Stimulated activated CD8-positive, alpha-beta memory T cell treated with anti-CD3 and anti-CD28 coated beads, Interleukin-7, amount 100 ng/mL, for 24 hours (primary cell): ENCODE results near the gene PVALB.

Source experiments
- DNase-seq: peaks from one replicate; pipeline ENCODE4 v3.0.0-alpha.2; 2020; ENCODE audit warnings: low read depth

The PVALB gene

GRCh38 chr22:36772451-36772850 lies 44.4 kb downstream of the PVALB start:
- DNase-seq = no peak

GRCh38 chr22:36771356-36772063 lies 45.3 kb downstream of the PVALB start:
- DNase-seq = no peak

GRCh38 chr22:36770513-36771231 lies 46.2 kb downstream of the PVALB start:
- DNase-seq = no peak

- DNase-seq = no peak
These were observed 47.0 kb downstream of the PVALB start for GRCh38 chr22:36769541-36770512.

GRCh38 chr22:36768616-36769015 lies 48.2 kb downstream of the PVALB start:
- DNase-seq = no peak

GRCh38 chr22:36768141-36768540 lies 48.7 kb downstream of the PVALB start:
- no peak for DNase-seq

- DNase-seq = no peak
These were observed 49.6 kb downstream of the PVALB start for GRCh38 chr22:36767035-36767775.

GRCh38 chr22:36765943-36766450 lies 50.8 kb downstream of the PVALB start:
- no peak for DNase-seq

- no peak for DNase-seq
These were observed 51.5 kb downstream of the PVALB start for GRCh38 chr22:36765131-36765942.

- DNase-seq = no peak
These were observed 52.2 kb downstream of the PVALB start for GRCh38 chr22:36764641-36765040.

GRCh38 chr22:36764060-36764459 lies 52.8 kb downstream of the PVALB start:
- DNase-seq = no peak

GRCh38 chr22:36763576-36763975 lies 53.3 kb downstream of the PVALB start:
- no peak for DNase-seq

GRCh38 chr22:36762687-36763260 lies 54.1 kb downstream of the PVALB start:
- DNase-seq = no peak

- DNase-seq = no peak
These were observed 55.1 kb downstream of the PVALB start for GRCh38 chr22:36761553-36762240.

- DNase-seq = no peak
These were observed 56.0 kb downstream of the PVALB start for GRCh38 chr22:36760786-36761185.

GRCh38 chr22:36759481-36760159 lies 57.2 kb downstream of the PVALB start:
- DNase-seq = no peak

GRCh38 chr22:36758792-36759271 lies 58.0 kb downstream of the PVALB start:
- no peak for DNase-seq

- DNase-seq = peak; percentile 55
These were observed 59.1 kb downstream of the PVALB start for GRCh38 chr22:36757668-36758211.
